GM12864 (cell line): ENCODE data around the gene TAPBP.

Experiments
- DNase-seq: peaks from one replicate; pipeline ENCODE4 v3.0.0-alpha.2; 2011; ENCODE audit warnings: low read depth
- H3K4me3 ChIP-seq: 2 replicates; pipeline ENCODE4 v1.5.1; 2011; ENCODE audit warnings: mild to moderate bottlenecking, low read depth, low read length, control low read depth
- TF ChIP-seq, protein P1 (sequence below): IDR thresholded peaks from 2 replicates; pipeline ENCODE4 v1.5.1; 2011; ENCODE audit warnings: low read depth, mild to moderate bottlenecking, moderate library complexity, low read length, control low read depth, inconsistent platforms; ENCODE audit errors: missing control alignments

TAPBP gene

DNA sequence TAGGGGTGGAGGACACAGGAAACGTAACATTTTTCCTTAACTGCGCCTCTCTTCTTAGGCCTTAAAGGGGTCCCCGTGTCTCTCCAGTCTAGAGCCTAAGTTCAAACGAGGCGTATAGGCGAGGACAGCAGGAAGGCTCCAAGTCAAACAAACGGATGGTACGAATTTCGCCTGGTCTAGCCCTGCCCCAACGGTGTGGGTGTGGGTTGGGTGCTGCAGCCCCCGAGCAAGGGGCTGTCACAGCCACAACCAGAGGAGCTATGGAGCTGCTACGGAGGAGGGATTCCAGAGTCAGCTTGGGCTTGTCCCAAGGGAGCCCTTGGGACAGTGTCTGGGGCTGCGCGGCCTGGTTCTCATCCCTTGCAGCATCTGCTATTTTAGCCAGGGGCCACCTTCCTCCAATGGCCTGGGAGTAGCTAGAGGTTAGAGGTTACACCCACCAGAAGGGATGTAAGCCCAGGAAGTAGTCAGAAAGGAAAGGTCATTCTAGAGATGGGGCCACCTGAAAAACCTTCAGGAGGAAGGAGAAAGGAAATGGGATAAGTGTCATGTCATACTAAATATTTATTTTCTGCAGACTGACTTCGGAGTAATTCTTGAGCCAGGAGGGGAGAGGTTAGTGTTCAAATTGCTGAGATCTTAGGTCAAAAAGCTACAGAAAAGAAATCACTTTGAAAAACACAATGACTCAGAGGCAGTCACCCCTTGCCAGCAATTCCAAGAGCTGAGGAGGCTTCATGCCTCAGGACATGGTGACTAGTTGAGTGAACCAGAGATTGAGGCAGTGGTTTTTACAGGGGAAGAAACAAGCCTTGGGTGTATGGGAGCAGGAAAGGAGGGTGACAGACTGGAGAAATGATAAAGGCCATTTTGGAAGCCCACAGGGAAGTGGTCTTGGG, 63.9 kb downstream of the TAPBP start:
- TF ChIP-seq, protein P1, sequence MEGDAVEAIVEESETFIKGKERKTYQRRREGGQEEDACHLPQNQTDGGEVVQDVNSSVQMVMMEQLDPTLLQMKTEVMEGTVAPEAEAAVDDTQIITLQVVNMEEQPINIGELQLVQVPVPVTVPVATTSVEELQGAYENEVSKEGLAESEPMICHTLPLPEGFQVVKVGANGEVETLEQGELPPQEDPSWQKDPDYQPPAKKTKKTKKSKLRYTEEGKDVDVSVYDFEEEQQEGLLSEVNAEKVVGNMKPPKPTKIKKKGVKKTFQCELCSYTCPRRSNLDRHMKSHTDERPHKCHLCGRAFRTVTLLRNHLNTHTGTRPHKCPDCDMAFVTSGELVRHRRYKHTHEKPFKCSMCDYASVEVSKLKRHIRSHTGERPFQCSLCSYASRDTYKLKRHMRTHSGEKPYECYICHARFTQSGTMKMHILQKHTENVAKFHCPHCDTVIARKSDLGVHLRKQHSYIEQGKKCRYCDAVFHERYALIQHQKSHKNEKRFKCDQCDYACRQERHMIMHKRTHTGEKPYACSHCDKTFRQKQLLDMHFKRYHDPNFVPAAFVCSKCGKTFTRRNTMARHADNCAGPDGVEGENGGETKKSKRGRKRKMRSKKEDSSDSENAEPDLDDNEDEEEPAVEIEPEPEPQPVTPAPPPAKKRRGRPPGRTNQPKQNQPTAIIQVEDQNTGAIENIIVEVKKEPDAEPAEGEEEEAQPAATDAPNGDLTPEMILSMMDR = no peak
- DNase-seq = no peak
- peak overlapping the region; percentile 78 for H3K4me3 ChIP-seq
